ENCODE measurements around the gene USP24. TPM values are rescaled to one million over a fixed set of nuclear protein-coding genes. Genes with fewer than 3 reads are reported as not detected.

USP24 gene
- polyA plus RNA-seq, 3 donors = 46.2 to 46.4 (median 46.4) TPM

- DNase-seq (ENCODE audit: low read depth in 3 of 3, low spot score in 2 of 3) = no peak
Observed at GRCh38 chr1:55057270-55057955, 157.8 kb downstream of the USP24 start.

GRCh38 chr1:55056632-55056992, 158.6 kb downstream of the USP24 start:
- no peak for DNase-seq (ENCODE audit: low read depth in 3 of 3, low spot score in 2 of 3)

- DNase-seq (ENCODE audit: low read depth in 3 of 3, low spot score in 2 of 3) = no peak
Observed at GRCh38 chr1:55055951-55056631, 159.1 kb downstream of the USP24 start.

GRCh38 chr1:55055084-55055882, 159.9 kb downstream of the USP24 start:
- no peak for DNase-seq (ENCODE audit: low read depth in 3 of 3, low spot score in 2 of 3)

- DNase-seq (ENCODE audit: low read depth in 3 of 3, low spot score in 2 of 3) = no peak
Observed at GRCh38 chr1:55054396-55054795, 160.8 kb downstream of the USP24 start.

- DNase-seq (ENCODE audit: low read depth in 3 of 3, low spot score in 2 of 3) = no peak
Observed at GRCh38 chr1:55053265-55053954, 161.8 kb downstream of the USP24 start.

GRCh38 chr1:55052221-55053142, 162.7 kb downstream of the USP24 start:
- DNase-seq (ENCODE audit: low read depth in 3 of 3, low spot score in 2 of 3) = no peak

GRCh38 chr1:55051621-55052020, 163.5 kb downstream of the USP24 start:
- no peak for DNase-seq (ENCODE audit: low read depth in 3 of 3, low spot score in 2 of 3)

GRCh38 chr1:55051169-55051568, 164.0 kb downstream of the USP24 start:
- no peak for DNase-seq (ENCODE audit: low read depth in 3 of 3, low spot score in 2 of 3)

- no peak for DNase-seq (ENCODE audit: low read depth in 3 of 3, low spot score in 2 of 3)
Observed at GRCh38 chr1:55050283-55050682, 164.9 kb downstream of the USP24 start.

GRCh38 chr1:55049914-55050278, 165.3 kb downstream of the USP24 start:
- DNase-seq (ENCODE audit: low read depth in 3 of 3, low spot score in 2 of 3) = no peak

GRCh38 chr1:55049271-55049913, 165.8 kb downstream of the USP24 start:
- DNase-seq (ENCODE audit: low read depth in 3 of 3, low spot score in 2 of 3) = no peak

- no peak for DNase-seq (ENCODE audit: low read depth in 3 of 3, low spot score in 2 of 3)
Observed at GRCh38 chr1:55048453-55049270, 166.5 kb downstream of the USP24 start.

- DNase-seq (ENCODE audit: low read depth in 3 of 3, low spot score in 2 of 3) = no peak
Observed at GRCh38 chr1:55047611-55048010, 167.6 kb downstream of the USP24 start.

GRCh38 chr1:55046871-55047270, 168.3 kb downstream of the USP24 start:
- no peak for DNase-seq (ENCODE audit: low read depth in 3 of 3, low spot score in 2 of 3)

GRCh38 chr1:55045430-55045829, 169.7 kb downstream of the USP24 start:
- no peak for DNase-seq (ENCODE audit: low read depth in 3 of 3, low spot score in 2 of 3)

GRCh38 chr1:55044617-55045397, 170.4 kb downstream of the USP24 start:
- no peak for DNase-seq (ENCODE audit: low read depth in 3 of 3, low spot score in 2 of 3)

GRCh38 chr1:55043726-55044125, 171.4 kb downstream of the USP24 start:
- DNase-seq (ENCODE audit: low read depth in 3 of 3, low spot score in 2 of 3) = no peak

All from right renal cortex interstitium (tissue), 3 donors.